Hematopoietic multipotent progenitor cell treated with erythropoietin and hydrocortisone succinate and interleukin-3 and kit ligand, for 15 days (in vitro differentiated cells): ENCODE data around the gene PNPLA2.
A peak's percentile ranks its signal among the peaks of the same experiment; 100 is the strongest.

Experiments
- DNase-seq: peaks from one replicate; pipeline ENCODE4 v3.0.0-alpha.2; 2015; ENCODE audit warnings: low spot score

Gene PNPLA2

GRCh38 chr11:798093-798713, 20.5 kb upstream of the PNPLA2 start, which contains the start of gene SLC25A22:
Gene SLC25A22 (minus strand): TSS chr11:798281. CDS start chr11:795006, 3,275 bp downstream.
- peak; percentile 85 for DNase-seq

DNA sequence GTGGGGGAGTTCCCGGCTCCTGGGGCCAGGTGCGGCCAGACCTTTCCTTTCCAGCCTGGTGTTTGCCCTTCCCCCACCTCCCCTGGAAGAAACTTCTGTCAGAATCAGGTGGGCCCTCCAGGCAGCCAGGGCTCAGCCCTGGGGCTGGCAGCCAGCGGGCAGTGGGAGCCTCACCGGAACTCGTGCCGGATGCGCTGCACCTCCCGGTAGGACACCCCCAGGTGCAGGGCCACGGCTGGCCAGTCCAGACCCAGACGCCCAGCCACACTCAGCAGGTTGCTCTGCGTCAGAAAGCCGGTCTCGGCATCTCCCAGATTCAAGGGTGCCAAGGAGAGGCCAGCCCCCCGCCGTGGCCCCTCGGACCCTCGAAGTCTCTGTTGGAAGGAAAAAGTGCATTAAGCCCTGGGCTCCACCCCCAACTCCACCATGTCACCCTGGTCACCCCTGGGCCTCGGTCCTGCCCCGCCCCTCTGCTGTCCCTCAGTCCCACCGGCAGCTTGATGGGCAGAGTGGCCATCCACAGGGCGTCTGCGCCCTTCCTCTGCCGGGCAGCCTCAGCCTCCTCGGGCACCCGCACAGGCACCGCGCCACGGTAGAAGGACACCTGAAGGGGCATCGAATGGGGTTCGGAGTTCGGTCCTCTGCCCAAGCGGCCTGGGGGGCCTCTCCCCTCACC, 18.9 kb upstream of the PNPLA2 start:
- no peak for DNase-seq

- no peak for DNase-seq
Measured at GRCh38 chr11:800473-800872, 18.2 kb upstream of the PNPLA2 start.

DNA sequence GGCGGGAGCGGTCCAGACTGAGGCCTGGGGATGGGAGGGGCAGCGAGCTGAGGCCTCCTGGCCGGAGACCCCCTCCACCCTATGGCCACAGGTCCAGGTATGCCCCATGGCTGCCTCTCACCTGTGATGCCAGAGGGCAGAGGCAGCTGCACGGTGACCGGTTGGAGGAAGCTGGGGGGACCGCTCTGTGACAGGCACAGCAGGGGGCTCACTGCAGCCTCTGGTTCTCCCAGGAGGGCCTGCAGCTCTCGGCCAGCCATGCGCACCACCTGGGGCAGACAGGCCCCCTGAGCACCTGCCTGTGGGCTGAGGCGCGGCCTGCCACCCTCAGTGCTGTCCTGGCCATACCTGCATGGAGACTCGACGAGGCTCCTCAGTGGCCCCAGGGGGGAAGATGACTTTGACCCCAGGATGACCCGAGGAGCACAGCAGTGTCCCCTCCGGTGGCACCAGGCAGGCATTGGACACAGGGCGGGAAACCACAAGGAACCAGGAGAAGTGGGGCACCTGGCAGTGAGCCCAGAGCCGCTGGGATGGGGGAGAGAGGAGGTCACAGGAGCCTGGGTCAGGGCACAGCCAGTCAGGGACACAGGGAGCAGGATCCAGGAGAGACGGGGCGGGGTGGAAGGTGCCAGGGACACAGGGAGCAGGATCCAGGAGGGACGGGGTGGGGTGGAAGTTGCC, 17.5 kb upstream of the PNPLA2 start:
- DNase-seq: no peak

GRCh38 chr11:802018-802617, 16.6 kb upstream of the PNPLA2 start:
- DNase-seq: no peak

DNA sequence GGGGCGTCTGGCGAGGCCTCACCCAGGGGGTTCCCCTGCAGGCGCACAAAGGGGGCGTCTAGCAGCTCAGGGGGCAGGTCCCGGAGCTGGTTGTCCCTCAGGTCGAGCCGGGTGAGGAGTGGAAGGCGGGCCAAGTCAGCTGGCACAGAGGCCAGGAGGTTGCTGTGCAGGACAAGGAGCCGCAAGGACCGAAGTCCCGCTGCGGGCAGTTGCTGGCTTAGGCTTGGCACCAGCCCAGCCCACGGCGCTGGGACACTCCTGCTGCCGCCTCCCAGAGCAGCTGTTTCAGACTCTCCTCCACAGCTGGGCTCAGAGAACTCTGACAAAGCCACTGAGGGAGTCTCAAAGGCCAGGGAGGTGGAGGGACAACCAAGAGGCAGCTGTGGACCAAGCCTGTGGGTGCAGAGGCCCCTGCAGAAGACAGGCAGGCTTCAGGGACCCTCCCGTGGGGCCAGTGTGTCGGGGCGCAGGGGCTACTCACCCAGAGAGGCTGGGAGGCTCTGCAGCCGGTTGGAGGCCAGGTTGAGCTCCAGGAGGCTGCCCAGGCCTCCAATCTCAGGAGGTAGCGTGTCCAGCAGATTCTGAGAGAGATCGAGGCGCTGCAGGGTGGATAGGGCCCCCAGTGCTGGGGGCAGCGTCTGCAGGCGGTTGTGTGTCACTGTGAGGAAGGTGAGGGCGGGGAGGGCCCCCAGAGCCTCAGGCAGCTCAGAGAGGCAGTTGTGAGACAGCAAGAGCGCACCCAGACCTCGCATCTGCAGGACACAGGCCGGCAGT, 15.8 kb upstream of the PNPLA2 start:
- DNase-seq: no peak

GRCh38 chr11:803467-803742, 15.3 kb upstream of the PNPLA2 start:
- no peak for DNase-seq

GRCh38 chr11:803770-804598, 14.7 kb upstream of the PNPLA2 start:
- DNase-seq: no peak

- DNase-seq: no peak
Measured at GRCh38 chr11:804599-804964, 14.1 kb upstream of the PNPLA2 start.

GRCh38 chr11:808427-809286, 10.1 kb upstream of the PNPLA2 start:
- DNase-seq: no peak

GRCh38 chr11:809287-810039, 9.3 kb upstream of the PNPLA2 start, which contains the start of gene RPLP2:
Gene RPLP2 (plus strand): TSS chr11:809967. CDS start chr11:810235, 268 bp downstream.
- DNase-seq: peak; percentile 99

DNA sequence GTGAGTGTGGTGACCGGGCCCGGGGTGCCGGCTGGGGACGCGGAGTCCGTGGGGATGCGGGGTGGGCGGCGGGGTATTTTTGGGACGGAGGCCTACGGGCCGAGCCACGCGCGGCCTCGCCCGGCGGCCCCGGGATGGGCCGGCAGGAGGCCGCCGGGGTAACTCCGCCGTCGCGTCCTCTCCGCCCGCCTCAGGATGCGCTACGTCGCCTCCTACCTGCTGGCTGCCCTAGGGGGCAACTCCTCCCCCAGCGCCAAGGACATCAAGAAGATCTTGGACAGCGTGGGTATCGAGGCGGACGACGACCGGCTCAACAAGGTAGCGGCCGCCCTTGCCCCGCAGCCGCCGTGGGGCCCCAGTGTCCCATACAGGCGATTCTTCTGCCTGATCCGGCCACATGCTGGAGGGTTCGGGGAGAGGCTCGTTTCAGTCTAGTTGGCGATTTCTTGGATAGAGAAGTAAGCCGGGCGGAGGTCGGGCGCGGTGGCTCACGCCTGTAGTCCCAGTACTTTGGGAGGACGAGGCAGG, 8.6 kb upstream of the PNPLA2 start:
- DNase-seq: no peak

DNA sequence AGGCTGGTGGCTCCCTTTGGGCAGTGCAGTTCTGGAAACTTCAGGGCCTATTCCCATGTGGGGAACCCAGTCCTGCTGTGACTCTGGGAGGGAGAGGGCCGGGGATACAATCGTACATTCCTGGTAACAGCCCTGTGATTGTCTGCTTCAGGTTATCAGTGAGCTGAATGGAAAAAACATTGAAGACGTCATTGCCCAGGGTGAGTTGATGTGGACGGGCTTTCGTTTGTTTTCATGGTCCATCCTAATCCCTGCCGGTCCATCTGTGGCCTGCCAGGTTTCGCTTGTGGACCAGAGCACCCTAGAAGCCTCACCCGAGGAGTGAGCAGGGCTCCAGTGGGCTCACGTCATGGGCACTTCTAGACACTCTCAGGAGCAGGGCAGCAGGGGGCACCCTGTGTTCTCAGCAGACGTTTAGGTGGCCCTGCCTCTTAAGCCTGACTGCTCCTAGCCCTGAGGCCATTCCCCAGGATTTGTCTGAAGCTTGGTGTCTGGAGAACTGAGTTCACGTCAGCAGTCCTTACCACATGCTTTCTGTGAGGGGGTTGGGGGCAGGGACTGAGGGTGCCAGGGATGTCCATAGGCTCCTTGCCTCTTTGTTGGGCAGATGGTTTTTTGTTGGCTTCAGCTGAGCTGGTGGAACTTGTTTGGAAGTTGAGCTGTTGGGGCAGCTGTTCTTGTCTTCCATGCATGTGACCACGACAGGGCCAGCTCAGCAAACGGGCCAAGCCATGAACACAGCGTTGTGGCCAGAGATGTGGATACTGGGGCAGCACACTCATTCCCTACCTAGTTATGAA, 7.1 kb upstream of the PNPLA2 start:
- no peak for DNase-seq

DNA sequence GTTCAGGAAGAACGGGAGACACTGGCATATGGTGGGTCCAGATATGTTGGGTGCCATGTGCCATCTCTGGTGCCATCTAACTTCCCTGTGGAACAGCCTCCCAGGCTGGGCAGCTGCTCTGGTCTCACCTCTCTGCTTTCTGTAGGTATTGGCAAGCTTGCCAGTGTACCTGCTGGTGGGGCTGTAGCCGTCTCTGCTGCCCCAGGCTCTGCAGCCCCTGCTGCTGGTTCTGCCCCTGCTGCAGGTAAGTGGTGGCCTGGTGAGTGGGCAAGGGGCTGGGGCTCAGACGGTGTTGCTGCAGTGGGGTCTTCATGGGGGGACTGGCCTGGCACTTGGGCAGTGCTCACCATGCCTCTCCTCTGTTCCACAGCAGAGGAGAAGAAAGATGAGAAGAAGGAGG, 6.3 kb upstream of the PNPLA2 start:
- no peak for DNase-seq

- DNase-seq: no peak
Measured at GRCh38 chr11:813072-813455, 5.7 kb upstream of the PNPLA2 start.

GRCh38 chr11:813456-814096, 5.1 kb upstream of the PNPLA2 start:
- DNase-seq: no peak

- DNase-seq: no peak
Measured at GRCh38 chr11:815675-816432, 2.9 kb upstream of the PNPLA2 start.
